SU-DHL-6 (cell line): Measurements from ENCODE around the gene SLC8A1.

Source experiments
- H2AFZ ChIP-seq: fragments of 200-600 bp; sonication (generic); 2 replicates; pipeline ENCODE4 v1.6.1; 2014; ENCODE audit warnings: low read depth, mild to moderate bottlenecking, moderate library complexity, mixed read lengths, antibody characterized with exemption, low read length; ENCODE audit not compliant: severe bottlenecking
- H3F3A ChIP-seq: fragments of 200-600 bp; shearing (Covaris generic); 2 replicates; pipeline ENCODE4 v1.6.0; 2016; ENCODE audit warnings: antibody characterized with exemption, mild to moderate bottlenecking; ENCODE audit not compliant: insufficient read depth
- H3K27ac ChIP-seq: fragments of 200-600 bp; sonication (generic); 2 replicates; pipeline ENCODE4 v1.5.1; 2016; ENCODE audit warnings: low read depth, mild to moderate bottlenecking, low read length, moderate library complexity, mixed read lengths
- H3K27me3 ChIP-seq: fragments of 200-600 bp; sonication (generic), shearing (Covaris generic); 2 replicates; pipeline ENCODE4 v1.6.0; 2014; ENCODE audit warnings: mild to moderate bottlenecking, low read length
- H3K36me3 ChIP-seq: fragments of 200-600 bp; sonication (generic); 2 replicates; pipeline ENCODE4 v1.6.1; 2014; ENCODE audit warnings: mild to moderate bottlenecking, low read length, mixed read lengths
- H3K4me2 ChIP-seq: fragments of 300-600, 200-600 bp; shearing (Covaris generic), sonication (generic); 2 replicates; pipeline ENCODE4 v1.6.0; 2014; ENCODE audit warnings: low read length, low read depth, mild to moderate bottlenecking; ENCODE audit not compliant: poor library complexity, severe bottlenecking
- H3K4me3 ChIP-seq: fragments of 200-600 bp; sonication (generic); 2 replicates; pipeline ENCODE4 v1.5.1; 2014; ENCODE audit warnings: antibody characterized with exemption, low read length, mild to moderate bottlenecking, mixed read lengths; ENCODE audit not compliant: insufficient read depth, poor library complexity, severe bottlenecking
- H3K79me2 ChIP-seq: fragments of 200-600 bp; sonication (generic); 2 replicates; pipeline ENCODE4 v1.6.1; 2014; ENCODE audit warnings: mild to moderate bottlenecking, low read length, moderate library complexity; ENCODE audit not compliant: insufficient read depth
- H3K9ac ChIP-seq: fragments of 200-600 bp; sonication (generic); 2 replicates; pipeline ENCODE4 v1.7.0; 2014; ENCODE audit warnings: mild to moderate bottlenecking, low read length
- H3K9me2 ChIP-seq: fragments of 200-600 bp; sonication (generic); replicated peaks from 2 replicates; pipeline ENCODE4 v1.6.1; 2014; ENCODE audit warnings: low read length; ENCODE audit not compliant: insufficient read depth
- H3K9me3 ChIP-seq: fragments of 200-600 bp; sonication (generic); 2 replicates; pipeline ENCODE4 v1.6.1; 2014; ENCODE audit warnings: low read length, mixed read lengths; ENCODE audit not compliant: insufficient read depth
- H4K20me1 ChIP-seq: fragments of 200-600 bp; sonication (generic); 2 replicates; pipeline ENCODE4 v1.6.1; 2014; ENCODE audit warnings: low read depth, mild to moderate bottlenecking, antibody characterized with exemption, low read length, moderate library complexity, mixed read lengths
- CTCF ChIP-seq: fragments of 200-600 bp; sonication (generic); IDR thresholded peaks from one replicate; pipeline ENCODE4 v1.5.1; 2017; ENCODE audit warnings: antibody characterized with exemption, mild to moderate bottlenecking, low read length, moderate library complexity; ENCODE audit not compliant: insufficient read depth, poor library complexity, severe bottlenecking
- EZH2phosphoT487 ChIP-seq: fragments of 200-600 bp; sonication (generic), shearing (Covaris generic); conservative IDR thresholded peaks from 2 replicates; pipeline ENCODE4 v1.6.1; 2018; ENCODE audit warnings: mild to moderate bottlenecking, antibody characterized with exemption, low read length, moderate library complexity, mixed read lengths

SLC8A1 gene

GRCh38 chr2:40248294-40248693, 203.6 kb downstream of the SLC8A1 start:
- TF ChIP-seq EZH2phosphoT487 (no peak), CTCF (no peak)
- H2AFZ ChIP-seq: no peak overlapping the region
- no peaks in the 10 kb centered on the region for H3K9me2 ChIP-seq
- no peak overlapping the region for H3K4me2 ChIP-seq
- no peaks in the 10 kb centered on the region for H4K20me1 ChIP-seq
- H3K79me2 ChIP-seq: no peaks in the 10 kb centered on the region
- H3K4me3 ChIP-seq: no peak overlapping the region
- H3F3A ChIP-seq: no peaks in the 10 kb centered on the region
- no peaks in the 10 kb centered on the region for H3K9me3 ChIP-seq
- no peak overlapping the region for H3K27ac ChIP-seq
- H3K27me3 ChIP-seq: no peaks in the 10 kb centered on the region
- H3K9ac ChIP-seq: no peak overlapping the region
- no peaks in the 10 kb centered on the region for H3K36me3 ChIP-seq

GRCh38 chr2:40244675-40245074, 207.2 kb downstream of the SLC8A1 start:
- TF ChIP-seq CTCF (no peak), EZH2phosphoT487 (no peak)
- H3K79me2 ChIP-seq: no peaks in the 10 kb centered on the region
- H2AFZ ChIP-seq: no peak overlapping the region

GRCh38 chr2:40244251-40244650, 207.6 kb downstream of the SLC8A1 start:
- Histone ChIP-seq H3K79me2 (no peaks in the 10 kb centered on the region), H3F3A (no peaks in the 10 kb centered on the region), H3K27me3 (no peaks in the 10 kb centered on the region), H3K9me3 (no peaks in the 10 kb centered on the region), H3K27ac (no peak overlapping the region), H3K4me2 (no peak overlapping the region), H4K20me1 (no peaks in the 10 kb centered on the region), H3K36me3 (no peaks in the 10 kb centered on the region), H3K9ac (no peak overlapping the region), H3K9me2 (no peaks in the 10 kb centered on the region), H3K4me3 (no peak overlapping the region), H2AFZ (no peak overlapping the region)
- TF ChIP-seq EZH2phosphoT487 (no peak), CTCF (no peak)

More at GRCh38 chr2:40244675-40245074, 207.2 kb downstream of the SLC8A1 start:
- Histone ChIP-seq H3K36me3 (no peaks in the 10 kb centered on the region), H3K4me3 (no peak overlapping the region), H3K9ac (no peak overlapping the region), H3F3A (no peaks in the 10 kb centered on the region), H3K9me2 (no peaks in the 10 kb centered on the region), H3K9me3 (no peaks in the 10 kb centered on the region), H4K20me1 (no peaks in the 10 kb centered on the region), H3K27me3 (no peaks in the 10 kb centered on the region), H3K27ac (no peak overlapping the region), H3K4me2 (no peak overlapping the region)
